ENCODE results near the gene NR2C2. TPM values are rescaled to one million over a fixed set of nuclear protein-coding genes. Genes with fewer than 3 reads are reported as not detected.

Gene NR2C2
- total and polyA plus RNA-seq, 11 donors: 6.2 to 38.5 (median 28.3) TPM

GRCh38 chr3:15092686-15093085 lies 145.3 kb downstream of the NR2C2 start:
- no peak for ATAC-seq
- Histone ChIP-seq H3K27ac (no peak overlapping the region), H3K4me3 (no peak overlapping the region), H3K4me1 (peaks cover 0 to 27% (median 3%) of the 10 kb centered on the region in 12 donors), H3K27me3 (no peaks in the 10 kb centered on the region), H3K36me3 (peaks cover 2 to 87% (median 84%) of the 10 kb centered on the region in 9 donors), H3K9me3 (no peaks in the 10 kb centered on the region)
- WGBS, 4 donors: 95 to 100% (median 99%) methylated on average over 1 of the region's 1 CpG
- intact Hi-C loops (cut with DNase I): loop anchor here in 5 of 10 donors (10.0 kb wide), 2 partner anchors 148 to 438 kb away; partner anchors contain the start of genes CCDC174 (in 4 of the 5) and NR2C2 (in 1 of the 5)
- no peak for TF ChIP-seq POLR2A (IDR thresholded peaks at IDR 0.05)
- TF ChIP-seq CTCF (IDR thresholded peaks at IDR 0.05): no peak
- no peak for DNase-seq

GRCh38 chr3:15094187-15094875 lies 146.9 kb downstream of the NR2C2 start:
- Histone ChIP-seq H3K27me3 (no peaks in the 10 kb centered on the region), H3K27ac (peak overlapping the region in 1 of 12 donors; percentile 14), H3K36me3 (peaks cover 2 to 71% (median 67%) of the 10 kb centered on the region in 9 donors), H3K4me3 (no peak overlapping the region), H3K9me3 (no peaks in the 10 kb centered on the region), H3K4me1 (peaks cover 0 to 34% (median 8%) of the 10 kb centered on the region in 12 donors)
- WGBS, 4 donors: 66 to 74% (median 71%) methylated on average over 5 of the region's 5 CpGs
- ATAC-seq: no peak
- TF ChIP-seq POLR2A (IDR thresholded peaks at IDR 0.05) (no peak), CTCF (IDR thresholded peaks at IDR 0.05) (no peak)
- intact Hi-C loops (cut with DNase I): loop anchor here in 5 of 10 donors (10.0 kb wide), 2 partner anchors 150 to 440 kb away; partner anchors contain the start of genes CCDC174 (in 4 of the 5) and NR2C2 (in 1 of the 5)
- DNase-seq: no peak

- TF ChIP-seq CTCF (IDR thresholded peaks at IDR 0.05): no peak
- no peak for TF ChIP-seq POLR2A (IDR thresholded peaks at IDR 0.05)
- DNase-seq (no peak), ATAC-seq (no peak)
- intact Hi-C loops (cut with DNase I): loop anchor here in 5 of 10 donors (10.0 kb wide), 2 partner anchors 151 to 441 kb away; partner anchors contain the start of genes CCDC174 (in 4 of the 5) and NR2C2 (in 1 of the 5)
- 66 to 83% (median 75%) methylated on average over 3 of the region's 3 CpGs for WGBS, 4 donors
- Histone ChIP-seq H3K9me3 (no peaks in the 10 kb centered on the region), H3K36me3 (peaks cover 0 to 54% (median 51%) of the 10 kb centered on the region in 9 donors), H3K4me3 (no peak overlapping the region), H3K27ac (peak overlapping the region in 1 of 12 donors; percentile 57), H3K27me3 (no peaks in the 10 kb centered on the region), H3K4me1 (peaks cover 0 to 41% (median 13%) of the 10 kb centered on the region in 12 donors)
Measured at GRCh38 chr3:15096046-15096445, 148.7 kb downstream of the NR2C2 start.

- Histone ChIP-seq H3K4me1 (peaks cover under 1 to 46% (median 18%) of the 10 kb centered on the region in 12 donors), H3K27me3 (no peaks in the 10 kb centered on the region), H3K36me3 (peaks cover 0 to 38% (median 33%) of the 10 kb centered on the region in 9 donors), H3K4me3 (peak overlapping the region in 11 of 12 donors; percentile 75 to 93 (median 83)), H3K9me3 (no peaks in the 10 kb centered on the region), H3K27ac (peak overlapping the region in 4 of 12 donors; percentile 18 to 94 (median 90))
- no peak for DNase-seq
- WGBS, 4 donors: 56 to 73% (median 66%) methylated on average over 6 of the region's 6 CpGs
- ATAC-seq: no peak
- intact Hi-C loops (cut with DNase I): loop anchor here in 5 of 10 donors (10.0 kb wide), 2 partner anchors 153 to 443 kb away; partner anchors contain the start of genes CCDC174 (in 4 of the 5) and NR2C2 (in 1 of the 5)
- TF ChIP-seq CTCF (IDR thresholded peaks at IDR 0.05) (no peak), POLR2A (IDR thresholded peaks at IDR 0.05) (no peak)
Measured at GRCh38 chr3:15097891-15098290, 150.5 kb downstream of the NR2C2 start.
